ENCODE measurements around the gene SORCS3. TPM values are rescaled to one million over a fixed set of nuclear protein-coding genes. Genes with fewer than 3 reads are reported as not detected.

SORCS3 gene
- total RNA-seq, 1 experiment from 2014 or later: 0.94 TPM

DNA sequence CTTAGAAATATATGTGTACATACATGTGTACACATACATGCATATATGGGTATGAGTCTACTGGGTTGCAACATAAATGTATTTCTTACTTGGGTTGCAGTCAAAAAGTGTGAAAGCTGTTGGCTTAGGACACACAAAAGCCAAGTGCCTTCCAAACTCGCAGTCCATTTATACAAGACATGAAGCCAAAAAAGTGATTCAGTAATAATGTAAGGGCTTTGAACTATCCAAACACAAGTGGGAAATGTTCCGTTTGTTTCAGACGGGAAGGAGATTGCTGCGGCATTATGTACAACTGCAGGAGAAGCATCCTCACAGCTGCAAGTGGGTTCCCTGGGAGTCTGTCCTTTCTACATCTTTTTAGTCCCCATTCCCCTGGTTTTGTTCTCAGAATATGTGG is 513.6 kb downstream of the SORCS3 start:
- H3K36me3 Mint-ChIP-seq: no peaks in the 10 kb centered on the region
- peaks cover 2% of the 10 kb centered on the region; the same call in 1 of the 2 replicates for H3K4me1 Mint-ChIP-seq
- ChIA-PET POLR2A (no interaction called here), CTCF (no interaction called here)
- no peak for ATAC-seq
- TF ChIP-seq, protein P1, sequence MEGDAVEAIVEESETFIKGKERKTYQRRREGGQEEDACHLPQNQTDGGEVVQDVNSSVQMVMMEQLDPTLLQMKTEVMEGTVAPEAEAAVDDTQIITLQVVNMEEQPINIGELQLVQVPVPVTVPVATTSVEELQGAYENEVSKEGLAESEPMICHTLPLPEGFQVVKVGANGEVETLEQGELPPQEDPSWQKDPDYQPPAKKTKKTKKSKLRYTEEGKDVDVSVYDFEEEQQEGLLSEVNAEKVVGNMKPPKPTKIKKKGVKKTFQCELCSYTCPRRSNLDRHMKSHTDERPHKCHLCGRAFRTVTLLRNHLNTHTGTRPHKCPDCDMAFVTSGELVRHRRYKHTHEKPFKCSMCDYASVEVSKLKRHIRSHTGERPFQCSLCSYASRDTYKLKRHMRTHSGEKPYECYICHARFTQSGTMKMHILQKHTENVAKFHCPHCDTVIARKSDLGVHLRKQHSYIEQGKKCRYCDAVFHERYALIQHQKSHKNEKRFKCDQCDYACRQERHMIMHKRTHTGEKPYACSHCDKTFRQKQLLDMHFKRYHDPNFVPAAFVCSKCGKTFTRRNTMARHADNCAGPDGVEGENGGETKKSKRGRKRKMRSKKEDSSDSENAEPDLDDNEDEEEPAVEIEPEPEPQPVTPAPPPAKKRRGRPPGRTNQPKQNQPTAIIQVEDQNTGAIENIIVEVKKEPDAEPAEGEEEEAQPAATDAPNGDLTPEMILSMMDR (IDR thresholded peaks at IDR 0.05): no peak
- TF ChIP-seq SP1 (CRISPR knock-in tag; conservative IDR thresholded peaks at IDR 0.05) (no peak), SMAD4 (CRISPR knock-in tag; IDR thresholded peaks at IDR 0.05) (no peak), ETV6 (CRISPR knock-in tag; IDR thresholded peaks at IDR 0.05) (no peak), CBFB (CRISPR knock-in tag; IDR thresholded peaks at IDR 0.05; ENCODE audit: low read depth) (no peak), RORB (CRISPR knock-in tag; IDR thresholded peaks at IDR 0.05) (no peak), NR3C1 (CRISPR knock-in tag; conservative IDR thresholded peaks at IDR 0.05; ENCODE audit: low read depth) (no peak), ZNF219 (CRISPR knock-in tag; IDR thresholded peaks at IDR 0.05; ENCODE audit: borderline replicate concordance) (no peak), ESRRA (CRISPR knock-in tag; IDR thresholded peaks at IDR 0.05; ENCODE audit: borderline replicate concordance) (no peak), HMGA2 (CRISPR knock-in tag; IDR thresholded peaks at IDR 0.05) (no peak), CREM (CRISPR knock-in tag; IDR thresholded peaks at IDR 0.05) (no peak), NR1H2 (CRISPR knock-in tag; IDR thresholded peaks at IDR 0.05) (no peak)
- TF ChIP-seq, protein P2, sequence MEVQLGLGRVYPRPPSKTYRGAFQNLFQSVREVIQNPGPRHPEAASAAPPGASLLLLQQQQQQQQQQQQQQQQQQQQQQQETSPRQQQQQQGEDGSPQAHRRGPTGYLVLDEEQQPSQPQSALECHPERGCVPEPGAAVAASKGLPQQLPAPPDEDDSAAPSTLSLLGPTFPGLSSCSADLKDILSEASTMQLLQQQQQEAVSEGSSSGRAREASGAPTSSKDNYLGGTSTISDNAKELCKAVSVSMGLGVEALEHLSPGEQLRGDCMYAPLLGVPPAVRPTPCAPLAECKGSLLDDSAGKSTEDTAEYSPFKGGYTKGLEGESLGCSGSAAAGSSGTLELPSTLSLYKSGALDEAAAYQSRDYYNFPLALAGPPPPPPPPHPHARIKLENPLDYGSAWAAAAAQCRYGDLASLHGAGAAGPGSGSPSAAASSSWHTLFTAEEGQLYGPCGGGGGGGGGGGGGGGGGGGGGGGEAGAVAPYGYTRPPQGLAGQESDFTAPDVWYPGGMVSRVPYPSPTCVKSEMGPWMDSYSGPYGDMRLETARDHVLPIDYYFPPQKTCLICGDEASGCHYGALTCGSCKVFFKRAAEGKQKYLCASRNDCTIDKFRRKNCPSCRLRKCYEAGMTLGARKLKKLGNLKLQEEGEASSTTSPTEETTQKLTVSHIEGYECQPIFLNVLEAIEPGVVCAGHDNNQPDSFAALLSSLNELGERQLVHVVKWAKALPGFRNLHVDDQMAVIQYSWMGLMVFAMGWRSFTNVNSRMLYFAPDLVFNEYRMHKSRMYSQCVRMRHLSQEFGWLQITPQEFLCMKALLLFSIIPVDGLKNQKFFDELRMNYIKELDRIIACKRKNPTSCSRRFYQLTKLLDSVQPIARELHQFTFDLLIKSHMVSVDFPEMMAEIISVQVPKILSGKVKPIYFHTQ (CRISPR knock-in tag; IDR thresholded peaks at IDR 0.05): no peak
- TF ChIP-seq, protein P3, sequence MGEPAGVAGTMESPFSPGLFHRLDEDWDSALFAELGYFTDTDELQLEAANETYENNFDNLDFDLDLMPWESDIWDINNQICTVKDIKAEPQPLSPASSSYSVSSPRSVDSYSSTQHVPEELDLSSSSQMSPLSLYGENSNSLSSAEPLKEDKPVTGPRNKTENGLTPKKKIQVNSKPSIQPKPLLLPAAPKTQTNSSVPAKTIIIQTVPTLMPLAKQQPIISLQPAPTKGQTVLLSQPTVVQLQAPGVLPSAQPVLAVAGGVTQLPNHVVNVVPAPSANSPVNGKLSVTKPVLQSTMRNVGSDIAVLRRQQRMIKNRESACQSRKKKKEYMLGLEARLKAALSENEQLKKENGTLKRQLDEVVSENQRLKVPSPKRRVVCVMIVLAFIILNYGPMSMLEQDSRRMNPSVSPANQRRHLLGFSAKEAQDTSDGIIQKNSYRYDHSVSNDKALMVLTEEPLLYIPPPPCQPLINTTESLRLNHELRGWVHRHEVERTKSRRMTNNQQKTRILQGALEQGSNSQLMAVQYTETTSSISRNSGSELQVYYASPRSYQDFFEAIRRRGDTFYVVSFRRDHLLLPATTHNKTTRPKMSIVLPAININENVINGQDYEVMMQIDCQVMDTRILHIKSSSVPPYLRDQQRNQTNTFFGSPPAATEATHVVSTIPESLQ (CRISPR knock-in tag; IDR thresholded peaks at IDR 0.05): no peak
- TF ChIP-seq, protein P4, sequence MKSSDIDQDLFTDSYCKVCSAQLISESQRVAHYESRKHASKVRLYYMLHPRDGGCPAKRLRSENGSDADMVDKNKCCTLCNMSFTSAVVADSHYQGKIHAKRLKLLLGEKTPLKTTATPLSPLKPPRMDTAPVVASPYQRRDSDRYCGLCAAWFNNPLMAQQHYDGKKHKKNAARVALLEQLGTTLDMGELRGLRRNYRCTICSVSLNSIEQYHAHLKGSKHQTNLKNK (CRISPR knock-in tag; IDR thresholded peaks at IDR 0.05): no peak
- TF ChIP-seq, protein P5, sequence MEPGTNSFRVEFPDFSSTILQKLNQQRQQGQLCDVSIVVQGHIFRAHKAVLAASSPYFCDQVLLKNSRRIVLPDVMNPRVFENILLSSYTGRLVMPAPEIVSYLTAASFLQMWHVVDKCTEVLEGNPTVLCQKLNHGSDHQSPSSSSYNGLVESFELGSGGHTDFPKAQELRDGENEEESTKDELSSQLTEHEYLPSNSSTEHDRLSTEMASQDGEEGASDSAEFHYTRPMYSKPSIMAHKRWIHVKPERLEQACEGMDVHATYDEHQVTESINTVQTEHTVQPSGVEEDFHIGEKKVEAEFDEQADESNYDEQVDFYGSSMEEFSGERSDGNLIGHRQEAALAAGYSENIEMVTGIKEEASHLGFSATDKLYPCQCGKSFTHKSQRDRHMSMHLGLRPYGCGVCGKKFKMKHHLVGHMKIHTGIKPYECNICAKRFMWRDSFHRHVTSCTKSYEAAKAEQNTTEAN (CRISPR knock-in tag; IDR thresholded peaks at IDR 0.05): no peak
- TF ChIP-seq, protein P6, sequence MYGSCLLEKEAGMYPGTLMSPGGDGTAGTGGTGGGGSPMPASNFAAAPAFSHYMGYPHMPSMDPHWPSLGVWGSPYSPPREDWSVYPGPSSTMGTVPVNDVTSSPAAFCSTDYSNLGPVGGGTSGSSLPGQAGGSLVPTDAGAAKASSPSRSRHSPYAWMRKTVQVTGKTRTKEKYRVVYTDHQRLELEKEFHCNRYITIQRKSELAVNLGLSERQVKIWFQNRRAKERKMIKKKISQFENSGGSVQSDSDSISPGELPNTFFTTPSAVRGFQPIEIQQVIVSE (CRISPR knock-in tag; IDR thresholded peaks at IDR 0.05; ENCODE audit: borderline replicate concordance): no peak
- DNase-seq (ENCODE audit: low spot score): no peak
- no peak overlapping the region for H3K27ac Mint-ChIP-seq
- no peaks in the 10 kb centered on the region for H3K27me3 Mint-ChIP-seq (ENCODE audit: low read depth)
- no peaks in the 10 kb centered on the region for H3K9me3 Mint-ChIP-seq
- no peak overlapping the region for H3K4me3 Mint-ChIP-seq

DNA sequence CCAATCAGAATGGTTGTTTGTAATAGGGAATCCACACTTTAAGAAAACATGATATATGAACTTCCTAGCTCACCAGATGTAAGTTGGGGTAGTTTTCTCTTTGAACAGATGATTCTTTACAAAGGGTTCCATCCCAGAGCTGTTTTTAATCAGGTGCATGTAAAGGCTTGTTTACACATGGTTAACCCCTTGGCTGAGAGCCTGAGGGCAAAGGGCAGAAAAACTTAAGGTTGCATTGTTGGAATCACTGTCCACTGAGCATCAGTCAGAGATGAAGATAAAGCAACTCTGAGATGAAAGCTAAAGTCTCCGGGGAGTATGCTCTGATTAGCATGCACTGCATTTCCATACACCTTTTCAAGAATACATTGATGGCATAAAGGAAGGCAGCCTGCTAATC is 518.2 kb downstream of the SORCS3 start:
- POLR2A ChIA-PET: no interaction called here

More for the DNA sequence above, 518.2 kb downstream of the SORCS3 start:
- no peak overlapping the region for H3K4me3 Mint-ChIP-seq
- DNase-seq (ENCODE audit: low spot score) (no peak), ATAC-seq (no peak)
- H3K27me3 Mint-ChIP-seq (ENCODE audit: low read depth): no peaks in the 10 kb centered on the region
- peaks cover 9% of the 10 kb centered on the region for H3K4me1 Mint-ChIP-seq
- H3K27ac Mint-ChIP-seq: no peak overlapping the region
- H3K36me3 Mint-ChIP-seq: no peaks in the 10 kb centered on the region
- CTCF ChIA-PET: no interaction called here
- TF ChIP-seq, protein P6 (CRISPR knock-in tag; IDR thresholded peaks at IDR 0.05; ENCODE audit: borderline replicate concordance): no peak
- no peaks in the 10 kb centered on the region for H3K9me3 Mint-ChIP-seq

Measured in WTC11 (cell line).